Measurements from ENCODE around the gene PLEKHA5. TPM values are rescaled to one million over a fixed set of nuclear protein-coding genes. Genes with fewer than 3 reads are reported as not detected.

The PLEKHA5 gene
- total and polyA plus RNA-seq, 2 donors from 2014 or later, result 26.6 to 52.9 TPM

DNA sequence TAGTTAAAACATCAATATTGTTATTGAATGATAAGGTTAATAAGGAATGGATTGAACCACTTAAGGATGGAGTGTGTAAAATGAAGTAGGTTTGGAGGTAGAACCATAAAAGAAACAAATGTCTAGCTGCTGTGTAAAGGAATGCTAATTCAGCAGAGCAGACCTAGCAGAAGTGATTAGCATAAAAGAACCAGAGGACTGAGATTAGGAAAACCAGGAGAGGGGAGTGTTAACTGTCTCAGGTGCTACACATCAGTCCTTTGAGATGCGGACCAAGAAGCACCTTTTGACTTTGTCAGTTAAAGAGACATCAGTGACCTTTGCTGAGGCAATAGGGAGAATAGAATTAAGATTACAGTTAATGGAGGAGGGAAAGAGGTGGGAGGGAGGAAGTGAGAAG is 84.5 kb downstream of the PLEKHA5 start:
- H3K4me1 ChIP-seq (ENCODE audit: control insufficient read depth in 2 of 3, insufficient read depth in 2 of 3, low read depth in 1 of 3, low read length in 3 of 3), result peaks cover 0 to 3% (median 0%) of the 10 kb centered on the region in 3 donors
- H3K36me3 ChIP-seq (ENCODE audit: control insufficient read depth in 2 of 3, insufficient read depth in 3 of 3, low read length in 3 of 3), result no peaks in the 10 kb centered on the region
- TF ChIP-seq, protein P1, sequence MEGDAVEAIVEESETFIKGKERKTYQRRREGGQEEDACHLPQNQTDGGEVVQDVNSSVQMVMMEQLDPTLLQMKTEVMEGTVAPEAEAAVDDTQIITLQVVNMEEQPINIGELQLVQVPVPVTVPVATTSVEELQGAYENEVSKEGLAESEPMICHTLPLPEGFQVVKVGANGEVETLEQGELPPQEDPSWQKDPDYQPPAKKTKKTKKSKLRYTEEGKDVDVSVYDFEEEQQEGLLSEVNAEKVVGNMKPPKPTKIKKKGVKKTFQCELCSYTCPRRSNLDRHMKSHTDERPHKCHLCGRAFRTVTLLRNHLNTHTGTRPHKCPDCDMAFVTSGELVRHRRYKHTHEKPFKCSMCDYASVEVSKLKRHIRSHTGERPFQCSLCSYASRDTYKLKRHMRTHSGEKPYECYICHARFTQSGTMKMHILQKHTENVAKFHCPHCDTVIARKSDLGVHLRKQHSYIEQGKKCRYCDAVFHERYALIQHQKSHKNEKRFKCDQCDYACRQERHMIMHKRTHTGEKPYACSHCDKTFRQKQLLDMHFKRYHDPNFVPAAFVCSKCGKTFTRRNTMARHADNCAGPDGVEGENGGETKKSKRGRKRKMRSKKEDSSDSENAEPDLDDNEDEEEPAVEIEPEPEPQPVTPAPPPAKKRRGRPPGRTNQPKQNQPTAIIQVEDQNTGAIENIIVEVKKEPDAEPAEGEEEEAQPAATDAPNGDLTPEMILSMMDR (IDR thresholded peaks at IDR 0.05; ENCODE audit: borderline replicate concordance, extremely low read depth, insufficient read depth), result no peak
- H3K4me3 ChIP-seq (ENCODE audit: low read length in 3 of 3), result no peak overlapping the region
- intact Hi-C loops (cut with DNase I), result no loop called here
- H3K27ac ChIP-seq (ENCODE audit: low read depth in 2 of 2, low read length in 2 of 2), result no peak overlapping the region
- H3K9ac ChIP-seq (ENCODE audit: low read length in 3 of 3), result no peak overlapping the region
- H3K27me3 ChIP-seq (ENCODE audit: control insufficient read depth, insufficient read depth, low read length), result no peaks in the 10 kb centered on the region
- no peak for DNase-seq
- FAIRE-seq, result no peak
- no peaks in the 10 kb centered on the region for H3K9me3 ChIP-seq (ENCODE audit: control insufficient read depth in 2 of 3, insufficient read depth in 1 of 3, low read length in 3 of 3)

DNA sequence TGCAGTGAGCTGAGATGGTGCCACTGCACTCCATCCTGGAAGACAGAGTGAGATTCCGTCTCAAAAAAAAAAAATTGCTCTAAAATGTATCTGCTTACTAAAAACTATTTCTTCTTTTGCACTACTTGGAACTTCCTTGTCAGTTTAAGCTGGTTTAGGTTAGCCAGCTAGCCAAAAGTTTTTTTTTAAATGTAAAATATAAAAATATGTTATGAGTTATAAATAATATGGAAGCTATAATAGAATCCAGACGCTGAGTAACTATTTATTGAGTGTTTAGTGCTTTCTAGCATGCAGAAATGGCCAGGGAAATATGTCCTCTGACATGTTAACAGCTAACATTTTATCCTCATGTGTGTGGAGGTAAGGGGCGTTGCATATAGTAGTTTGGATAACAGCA is 85.6 kb downstream of the PLEKHA5 start:
- Histone ChIP-seq H3K27ac (ENCODE audit: low read depth in 2 of 2, low read length in 2 of 2) (no peak overlapping the region), H3K9ac (ENCODE audit: low read length in 3 of 3) (no peak overlapping the region), H3K4me1 (ENCODE audit: control insufficient read depth in 2 of 3, insufficient read depth in 2 of 3, low read depth in 1 of 3, low read length in 3 of 3) (peaks cover 0 to 3% (median 0%) of the 10 kb centered on the region in 3 donors), H3K4me3 (ENCODE audit: low read length in 3 of 3) (no peak overlapping the region), H3K36me3 (ENCODE audit: control insufficient read depth in 2 of 3, insufficient read depth in 3 of 3, low read length in 3 of 3) (no peaks in the 10 kb centered on the region), H3K9me3 (ENCODE audit: control insufficient read depth in 2 of 3, insufficient read depth in 1 of 3, low read length in 3 of 3) (no peaks in the 10 kb centered on the region), H3K27me3 (ENCODE audit: control insufficient read depth, insufficient read depth, low read length) (no peaks in the 10 kb centered on the region)
- DNase-seq (no peak), FAIRE-seq (no peak)
- intact Hi-C loops (cut with DNase I), result no loop called here
- TF ChIP-seq, protein P1 (IDR thresholded peaks at IDR 0.05; ENCODE audit: borderline replicate concordance, extremely low read depth, insufficient read depth), result no peak

DNA sequence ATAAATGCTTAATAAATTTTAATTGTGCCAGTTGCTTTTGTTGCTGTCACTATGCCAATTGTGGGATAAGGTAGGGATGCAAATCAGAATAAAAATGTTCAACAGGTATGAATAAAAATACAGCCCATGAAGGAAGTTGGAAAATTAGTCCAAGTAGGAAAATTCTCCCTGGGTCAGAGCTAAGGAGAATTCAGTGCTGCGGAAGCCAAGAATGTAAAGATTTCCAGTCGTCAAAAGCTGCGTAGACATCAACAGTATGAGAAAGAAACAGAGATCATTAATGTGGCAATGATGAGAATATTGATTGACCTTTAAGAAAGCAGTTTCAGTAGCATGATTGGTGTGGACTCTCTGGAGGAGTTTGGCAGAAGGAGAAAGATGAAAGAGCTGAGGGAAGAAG is 87.9 kb downstream of the PLEKHA5 start:
- intact Hi-C loops (cut with DNase I), result no loop called here
- Histone ChIP-seq H3K36me3 (ENCODE audit: control insufficient read depth in 2 of 3, insufficient read depth in 3 of 3, low read length in 3 of 3) (no peaks in the 10 kb centered on the region), H3K4me1 (ENCODE audit: control insufficient read depth in 2 of 3, insufficient read depth in 2 of 3, low read depth in 1 of 3, low read length in 3 of 3) (peaks cover 0 to 3% (median 0%) of the 10 kb centered on the region in 3 donors), H3K27me3 (ENCODE audit: control insufficient read depth, insufficient read depth, low read length) (no peaks in the 10 kb centered on the region), H3K4me3 (ENCODE audit: low read length in 3 of 3) (no peak overlapping the region), H3K9ac (ENCODE audit: low read length in 3 of 3) (no peak overlapping the region), H3K27ac (ENCODE audit: low read depth in 2 of 2, low read length in 2 of 2) (no peak overlapping the region), H3K9me3 (ENCODE audit: control insufficient read depth in 2 of 3, insufficient read depth in 1 of 3, low read length in 3 of 3) (no peaks in the 10 kb centered on the region)
- no peak for FAIRE-seq
- no peak for DNase-seq
- TF ChIP-seq, protein P1 (IDR thresholded peaks at IDR 0.05; ENCODE audit: borderline replicate concordance, extremely low read depth, insufficient read depth), result no peak

DNA sequence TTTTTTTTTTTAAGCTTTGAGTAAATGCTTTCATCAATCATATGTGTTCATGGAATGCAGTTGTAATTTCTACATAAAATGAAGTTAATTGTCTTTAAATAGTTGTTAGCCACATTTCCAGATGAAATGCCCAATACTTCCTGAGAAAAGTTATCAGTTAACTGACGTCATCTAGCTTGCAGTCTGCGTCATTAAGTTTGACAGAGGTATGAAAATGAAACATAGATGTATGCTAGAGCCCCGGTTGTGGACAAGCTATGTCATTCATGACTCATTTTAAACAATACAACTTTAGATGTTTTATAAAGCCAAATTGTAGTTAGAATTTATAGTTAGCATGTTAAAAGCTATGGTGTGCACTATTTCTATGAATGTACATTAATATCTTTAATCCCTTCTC is 90.7 kb downstream of the PLEKHA5 start:
- Histone ChIP-seq H3K36me3 (ENCODE audit: control insufficient read depth in 2 of 3, insufficient read depth in 3 of 3, low read length in 3 of 3) (no peaks in the 10 kb centered on the region), H3K27ac (ENCODE audit: low read depth in 2 of 2, low read length in 2 of 2) (no peak overlapping the region), H3K9ac (ENCODE audit: low read length in 3 of 3) (no peak overlapping the region), H3K27me3 (ENCODE audit: control insufficient read depth, insufficient read depth, low read length) (no peaks in the 10 kb centered on the region), H3K4me3 (ENCODE audit: low read length in 3 of 3) (no peak overlapping the region), H3K4me1 (ENCODE audit: control insufficient read depth in 2 of 3, insufficient read depth in 2 of 3, low read depth in 1 of 3, low read length in 3 of 3) (peaks cover 0 to 10% (median 3%) of the 10 kb centered on the region in 3 donors), H3K9me3 (ENCODE audit: control insufficient read depth in 2 of 3, insufficient read depth in 1 of 3, low read length in 3 of 3) (no peaks in the 10 kb centered on the region)
- TF ChIP-seq, protein P1 (IDR thresholded peaks at IDR 0.05; ENCODE audit: borderline replicate concordance, extremely low read depth, insufficient read depth), result no peak
- FAIRE-seq (no peak), DNase-seq (no peak)
- intact Hi-C loops (cut with DNase I), result no loop called here

Measured in kidney (tissue), 14 donors.